Suprapubic skin (tissue), 4 donors: ENCODE measurements around the gene ITIH4. TPM values are rescaled to one million over a fixed set of nuclear protein-coding genes. Genes with fewer than 3 reads are reported as not detected.

ENCODE experiments used
- DNase-seq, 2 donors: peaks; one replicate each; pipeline ENCODE4 v3.0.0-alpha.2; 2019; ENCODE audit warnings: low spot score in 2 of 2
- H3K27ac ChIP-seq: fragments of 200-600 bp; sonication (generic); one replicate; pipeline ENCODE4 v1.5.1; 2019
- H3K27me3 ChIP-seq: fragments of 200-600 bp; sonication (generic); one replicate; pipeline ENCODE4 v1.5.1; 2019
- H3K36me3 ChIP-seq: fragments of 200-600 bp; sonication (generic); one replicate; pipeline ENCODE4 v1.5.1; 2019
- H3K4me1 ChIP-seq: fragments of 200-600 bp; sonication (generic); one replicate; pipeline ENCODE4 v1.5.1; 2019
- H3K4me3 ChIP-seq: fragments of 200-600 bp; sonication (generic); one replicate; pipeline ENCODE4 v1.5.1; 2019; ENCODE audit warnings: mild to moderate bottlenecking
- H3K9me3 ChIP-seq: fragments of 200-600 bp; sonication (generic); one replicate; pipeline ENCODE4 v1.5.1; 2019
- CTCF ChIP-seq, 2 donors: fragments of 200-600 bp in 1 of 2; fragments of 450-650 bp in 1 of 2; sonication (generic) in 1 of 2; IDR thresholded peaks; one replicate each; pipeline ENCODE4 v1.5.1; 2016 to 2019; ENCODE audit warnings: antibody characterized with exemption in 2 of 2, mild to moderate bottlenecking in 1 of 2, moderate library complexity in 1 of 2
- EP300 ChIP-seq: sonication (generic); formaldehyde crosslinking; IDR thresholded peaks from one replicate; pipeline ENCODE4 v1.6.1; 2017; ENCODE audit warnings: antibody characterized with exemption
- POLR2A ChIP-seq, 2 donors: fragments of 450-650 bp; IDR thresholded peaks; one replicate each; pipeline ENCODE4 v1.6.1; 2017; ENCODE audit warnings: antibody characterized with exemption in 2 of 2, mild to moderate bottlenecking in 2 of 2, moderate library complexity in 2 of 2
- POLR2AphosphoS5 ChIP-seq, 3 donors: sonication (generic); formaldehyde crosslinking; IDR thresholded peaks; one replicate each; pipeline ENCODE4 v1.6.1; 2017; ENCODE audit warnings: antibody characterized with exemption in 3 of 3
- WGBS: methylation state at CpG from one replicate; pipeline ENCODE4 v1.1.5; 2018; 5-methylcytosine and 5-hydroxymethylcytosine counted together
- total RNA-seq, 4 donors: library from RNA; depleted of rRNA; stranded (reverse); fragments of >200 nt; gene quantifications; one replicate each; pipeline ENCODE4 v1.1.0, GENCODE V29; 2016

ITIH4 gene
- total RNA-seq, 4 donors from 2014 or later, result 2.1 to 12.2 (median 4.6) TPM

GRCh38 chr3:52790741-52791140, 39.7 kb downstream of the ITIH4 start:
- WGBS, result 93% methylated on average over 9 of the region's 13 CpGs
- no peak for TF ChIP-seq CTCF (IDR thresholded peaks at IDR 0.05)
- no peak for TF ChIP-seq POLR2A (IDR thresholded peaks at IDR 0.05)
- no peak for TF ChIP-seq POLR2AphosphoS5 (IDR thresholded peaks at IDR 0.05)
- no peak for TF ChIP-seq EP300
- no peaks in the 10 kb centered on the region for H3K27me3 ChIP-seq

GRCh38 chr3:52790337-52790736, 40.1 kb downstream of the ITIH4 start:
- H3K4me3 ChIP-seq, result no peak overlapping the region
- no peaks in the 10 kb centered on the region for H3K27me3 ChIP-seq
- no peaks in the 10 kb centered on the region for H3K9me3 ChIP-seq
- H3K27ac ChIP-seq, result no peak overlapping the region
- H3K4me1 ChIP-seq, result peaks cover 11% of the 10 kb centered on the region
- no peak for TF ChIP-seq POLR2AphosphoS5 (IDR thresholded peaks at IDR 0.05)
- no peak for TF ChIP-seq CTCF (IDR thresholded peaks at IDR 0.05)
- no peak for TF ChIP-seq POLR2A (IDR thresholded peaks at IDR 0.05)
- no peak for TF ChIP-seq EP300
- H3K36me3 ChIP-seq, result no peaks in the 10 kb centered on the region
- WGBS, result 90% methylated on average over 7 of the region's 7 CpGs
- no peak for DNase-seq

More at GRCh38 chr3:52790741-52791140, 39.7 kb downstream of the ITIH4 start:
- Histone ChIP-seq H3K9me3 (no peaks in the 10 kb centered on the region), H3K4me3 (no peak overlapping the region), H3K4me1 (peaks cover 11% of the 10 kb centered on the region), H3K36me3 (no peaks in the 10 kb centered on the region), H3K27ac (no peak overlapping the region)
- DNase-seq, result no peak

- H3K4me1 ChIP-seq, result peaks cover 11% of the 10 kb centered on the region
- no peaks in the 10 kb centered on the region for H3K27me3 ChIP-seq
- TF ChIP-seq EP300 (no peak), POLR2A (IDR thresholded peaks at IDR 0.05) (no peak), POLR2AphosphoS5 (IDR thresholded peaks at IDR 0.05) (no peak), CTCF (IDR thresholded peaks at IDR 0.05) (no peak)
- 80% methylated on average over 2 of the region's 6 CpGs for WGBS
- DNase-seq, result no peak
- H3K27ac ChIP-seq, result no peak overlapping the region
- no peak overlapping the region for H3K4me3 ChIP-seq
- no peaks in the 10 kb centered on the region for H3K9me3 ChIP-seq
- no peaks in the 10 kb centered on the region for H3K36me3 ChIP-seq
These were observed 40.8 kb downstream of the ITIH4 start for GRCh38 chr3:52789746-52790040.

GRCh38 chr3:52788890-52789745, 41.4 kb downstream of the ITIH4 start:
- H3K27ac ChIP-seq, result no peak overlapping the region
- WGBS, result 83% methylated on average over 16 of the region's 16 CpGs
- peaks cover 11% of the 10 kb centered on the region for H3K4me1 ChIP-seq
- DNase-seq, result no peak
- no peak overlapping the region for H3K4me3 ChIP-seq
- H3K36me3 ChIP-seq, result no peaks in the 10 kb centered on the region
- H3K9me3 ChIP-seq, result no peaks in the 10 kb centered on the region
- H3K27me3 ChIP-seq, result no peaks in the 10 kb centered on the region
- TF ChIP-seq POLR2A (IDR thresholded peaks at IDR 0.05), result no peak
- no peak for TF ChIP-seq EP300
- TF ChIP-seq POLR2AphosphoS5 (IDR thresholded peaks at IDR 0.05), result no peak
- no peak for TF ChIP-seq CTCF (IDR thresholded peaks at IDR 0.05)

- Histone ChIP-seq H3K27ac (no peak overlapping the region), H3K36me3 (no peaks in the 10 kb centered on the region), H3K27me3 (no peaks in the 10 kb centered on the region), H3K4me3 (no peak overlapping the region), H3K4me1 (peaks cover 6% of the 10 kb centered on the region), H3K9me3 (no peaks in the 10 kb centered on the region)
- WGBS, result 76% methylated on average over 16 of the region's 17 CpGs
- TF ChIP-seq POLR2AphosphoS5 (IDR thresholded peaks at IDR 0.05) (no peak), CTCF (IDR thresholded peaks at IDR 0.05) (no peak), EP300 (no peak), POLR2A (IDR thresholded peaks at IDR 0.05) (no peak)
- peak in 1 of 2 donors; percentile 73 for DNase-seq
These were observed 42.5 kb downstream of the ITIH4 start for GRCh38 chr3:52787672-52788625.
